GM12891 (cell line): ENCODE measurements around the gene CANT1.

ENCODE experiments used
- POLR2A ChIP-seq: IDR thresholded peaks from 2 replicates; pipeline ENCODE4 v1.6.1; 2011; ENCODE audit warnings: low read depth, low read length, control low read depth
- POLR2AphosphoS5 ChIP-seq: IDR thresholded peaks from 2 replicates; pipeline ENCODE4 v1.6.1; 2011; ENCODE audit warnings: low read depth, low read length, control low read depth
- TAF1 ChIP-seq: IDR thresholded peaks from 2 replicates; pipeline ENCODE4 v1.6.1; 2011; ENCODE audit warnings: low read depth, low read length, control low read depth

GRCh38 chr17:78969865-78970264 is 39.7 kb downstream of the CANT1 start:
- TF ChIP-seq POLR2A (no peak), TAF1 (no peak), POLR2AphosphoS5 (no peak)
